Activated T-cell treated with anti-CD3 and anti-CD28 coated beads for 48 hours (primary cell): ENCODE results near the gene RB1.
"Not testable (repeated sequence)": the region's sequence is repeated elsewhere in the genome, so short reads cannot be mapped to it uniquely, and the experiment has no call there.

ENCODE experiments used
- DNase-seq: peaks from one replicate; pipeline ENCODE4 v3.0.0-alpha.2; 2020; ENCODE audit warnings: low read depth

RB1 gene

DNA sequence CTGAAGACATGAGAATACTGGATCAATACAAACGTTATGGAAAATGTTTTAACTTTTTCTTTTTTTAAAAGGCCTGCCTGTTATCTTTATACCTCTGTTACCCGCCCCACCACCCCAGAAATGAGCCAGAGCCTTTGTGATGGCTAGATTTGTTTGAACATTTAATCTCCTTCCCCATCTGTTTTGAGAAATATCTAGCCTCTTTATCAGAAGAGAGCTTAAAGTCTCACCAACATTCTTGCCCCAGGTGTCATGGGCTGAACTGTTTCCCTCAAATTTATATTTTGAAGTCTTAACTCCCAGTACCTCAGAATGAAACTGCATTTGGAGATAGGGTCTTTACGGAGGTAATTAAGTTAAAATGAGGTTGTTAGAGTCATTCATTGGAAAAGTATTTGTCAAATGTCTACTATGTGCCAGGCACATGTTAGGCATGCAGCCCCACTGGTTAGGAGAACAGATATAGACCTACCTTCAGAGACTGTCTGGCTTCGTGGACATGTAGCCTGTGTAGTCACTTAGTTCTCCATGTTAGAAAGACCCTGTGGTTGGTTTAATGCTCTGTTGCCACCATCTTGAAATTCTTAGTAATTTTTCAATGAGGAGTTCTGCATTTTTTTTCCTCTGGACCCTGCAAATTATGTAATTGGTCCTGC is 6.3 kb upstream of the RB1 start:
- DNase-seq = no peak

DNA sequence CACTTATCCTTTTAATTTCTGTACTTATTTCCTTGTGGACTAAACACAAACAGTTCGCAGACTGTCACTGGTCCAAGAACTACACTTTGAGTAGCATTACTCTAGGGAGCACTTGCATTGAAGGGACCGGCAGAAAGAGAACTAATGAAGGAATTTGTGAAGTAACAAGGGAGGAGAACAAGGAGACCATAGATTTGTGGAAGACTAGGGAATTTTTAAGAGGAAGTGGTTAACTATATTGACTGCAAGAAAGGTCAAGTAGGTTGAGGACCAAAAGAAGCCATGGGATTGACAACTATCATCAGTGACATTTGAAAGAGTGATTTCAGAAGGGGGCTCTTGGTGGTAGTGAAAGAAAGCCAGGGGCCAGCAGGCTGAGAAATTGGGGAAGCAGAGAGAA is 4.0 kb upstream of the RB1 start:
- no peak for DNase-seq

DNA sequence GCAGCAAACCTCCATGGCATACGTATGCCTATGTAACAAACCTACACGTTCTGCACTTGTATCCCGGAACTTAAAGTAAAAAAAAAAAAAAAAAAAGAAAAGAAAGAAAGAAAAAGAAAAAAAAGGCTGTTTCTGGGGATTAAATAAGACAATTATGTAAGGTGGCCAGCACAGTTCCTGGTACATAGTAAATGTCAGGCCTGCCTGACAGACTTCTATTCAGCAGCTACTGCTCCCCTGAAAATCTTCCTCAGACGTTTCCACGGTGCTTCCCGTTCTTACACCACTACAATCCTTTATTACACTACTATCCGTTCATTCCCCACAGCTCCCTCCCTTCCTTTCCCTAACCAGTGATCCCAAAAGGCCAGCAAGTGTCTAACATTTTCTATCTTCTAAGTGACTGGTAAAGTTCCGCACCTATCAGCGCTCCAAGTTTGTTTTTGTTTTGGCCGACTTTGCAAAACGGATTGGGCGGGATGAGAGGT is 636 bp upstream of the RB1 start:
- DNase-seq = no peak

DNA sequence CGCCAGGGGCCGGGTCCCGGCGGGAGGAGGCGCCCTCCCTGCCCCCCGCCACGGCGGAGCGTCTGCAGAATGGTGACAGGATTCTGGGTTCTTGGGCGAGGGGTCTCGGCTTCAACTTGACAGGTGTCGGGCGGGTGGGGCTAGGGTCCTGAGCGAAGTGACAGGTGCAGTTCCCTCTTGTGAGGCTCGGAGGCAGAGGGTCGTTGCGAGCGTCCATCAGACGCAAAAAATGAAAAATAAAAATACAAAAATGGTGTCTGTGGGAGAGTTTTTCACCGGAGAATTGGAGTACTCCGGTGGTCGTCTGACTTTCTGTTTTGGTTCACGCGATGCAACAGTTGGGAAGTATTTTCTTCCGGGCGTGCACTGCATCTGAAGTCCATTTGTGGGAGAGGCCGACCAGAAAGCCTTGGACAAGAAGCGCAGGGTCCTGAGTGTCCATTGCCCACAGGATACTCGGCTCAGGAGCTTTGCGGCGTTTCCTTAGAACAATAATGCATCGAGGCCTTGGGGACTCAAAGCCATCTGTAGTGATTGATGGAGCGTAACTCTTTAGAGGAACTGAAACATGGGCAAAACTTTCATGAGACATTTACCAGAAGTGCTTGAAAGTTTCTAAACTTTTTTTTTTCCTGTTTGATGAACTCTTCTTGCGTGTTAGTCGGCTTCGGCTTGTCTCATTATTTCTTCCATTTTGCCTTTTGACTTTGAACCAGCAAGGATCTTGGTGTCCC is 759 bp downstream of the RB1 start:
- DNase-seq = no peak

DNA sequence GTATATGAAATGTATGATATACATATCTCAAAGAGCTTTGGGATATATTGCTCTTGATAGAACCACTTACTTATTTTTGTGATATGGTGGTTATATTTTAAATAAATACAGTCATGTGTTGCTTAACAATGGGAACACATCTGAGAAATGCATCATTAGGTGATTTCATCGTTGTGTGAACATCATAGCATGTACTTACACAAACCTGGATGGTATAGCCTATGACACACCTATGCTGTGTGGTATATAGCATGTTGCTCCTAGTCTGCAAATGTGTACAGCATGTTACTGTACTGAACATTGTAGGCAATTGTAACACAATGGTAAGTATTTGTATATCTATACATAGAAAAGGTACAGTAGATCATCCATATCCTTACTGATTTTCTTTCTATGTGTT is 7.7 kb downstream of the RB1 start:
- no peak for DNase-seq

DNA sequence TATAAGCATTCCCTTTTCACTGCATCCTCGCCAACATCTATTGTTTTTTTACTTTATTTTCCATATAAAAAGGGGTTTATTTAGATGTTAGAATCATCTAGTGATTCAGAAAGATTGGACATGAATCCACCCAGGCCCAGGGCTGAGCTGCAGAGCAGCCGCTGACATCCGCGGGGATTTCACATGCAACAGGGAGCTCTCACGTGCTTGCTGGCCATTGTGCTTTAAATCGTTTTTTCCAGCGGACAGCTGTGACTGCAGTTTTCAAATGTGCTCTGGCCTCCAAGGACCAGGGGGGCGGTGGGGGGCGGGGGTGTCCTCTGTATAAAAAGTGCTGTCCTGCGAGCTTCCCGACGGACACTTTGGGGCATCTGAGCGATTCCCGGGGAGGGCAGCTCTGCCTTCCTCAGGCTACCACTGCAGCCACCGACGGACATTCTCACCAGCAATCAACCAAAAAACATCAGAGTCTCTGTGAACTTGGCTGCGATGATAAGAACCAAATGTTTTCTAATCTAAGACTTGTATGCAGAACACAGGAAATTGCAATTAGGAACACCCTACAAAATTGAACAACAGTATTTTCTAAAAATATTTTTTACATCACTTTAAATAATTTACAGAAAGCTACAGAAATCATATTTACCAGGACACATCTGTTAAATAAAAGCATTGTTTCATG is 12.6 kb downstream of the RB1 start:
- DNase-seq = no peak

DNA sequence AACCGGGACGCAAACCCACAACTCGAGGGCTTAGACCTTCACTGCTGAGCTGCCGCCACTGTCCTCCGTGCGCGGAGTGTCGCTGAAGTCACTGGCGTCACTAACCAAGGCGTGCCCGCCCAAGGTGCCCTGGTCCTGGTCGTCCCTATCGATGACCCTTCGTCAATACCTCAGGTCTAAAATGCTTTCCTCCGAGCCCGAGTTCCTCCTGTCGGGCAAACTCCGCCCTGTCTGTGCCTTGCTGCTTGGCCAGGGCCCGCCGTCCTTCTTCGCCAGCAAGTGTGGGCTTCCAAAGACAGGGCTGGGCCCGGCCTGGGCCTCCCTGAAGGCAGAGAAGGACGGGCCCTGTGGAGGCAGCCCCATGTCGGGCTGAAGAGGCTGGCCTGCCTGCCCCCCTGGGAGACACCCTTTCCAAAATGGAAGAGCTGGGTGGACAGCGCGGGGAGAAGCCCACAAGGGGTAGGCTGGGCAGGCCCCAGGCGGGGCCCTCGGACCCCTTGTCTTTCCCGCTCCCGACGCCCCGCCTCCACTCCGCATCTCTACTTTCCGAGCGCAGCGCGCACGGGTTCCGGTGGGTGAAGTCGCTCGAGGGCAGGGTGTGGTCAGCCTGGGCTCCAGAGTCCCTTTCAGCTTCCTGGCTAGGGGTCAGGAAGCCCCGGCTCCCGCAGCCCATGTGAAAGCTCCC is 13.4 kb downstream of the RB1 start:
- DNase-seq = no peak

DNA sequence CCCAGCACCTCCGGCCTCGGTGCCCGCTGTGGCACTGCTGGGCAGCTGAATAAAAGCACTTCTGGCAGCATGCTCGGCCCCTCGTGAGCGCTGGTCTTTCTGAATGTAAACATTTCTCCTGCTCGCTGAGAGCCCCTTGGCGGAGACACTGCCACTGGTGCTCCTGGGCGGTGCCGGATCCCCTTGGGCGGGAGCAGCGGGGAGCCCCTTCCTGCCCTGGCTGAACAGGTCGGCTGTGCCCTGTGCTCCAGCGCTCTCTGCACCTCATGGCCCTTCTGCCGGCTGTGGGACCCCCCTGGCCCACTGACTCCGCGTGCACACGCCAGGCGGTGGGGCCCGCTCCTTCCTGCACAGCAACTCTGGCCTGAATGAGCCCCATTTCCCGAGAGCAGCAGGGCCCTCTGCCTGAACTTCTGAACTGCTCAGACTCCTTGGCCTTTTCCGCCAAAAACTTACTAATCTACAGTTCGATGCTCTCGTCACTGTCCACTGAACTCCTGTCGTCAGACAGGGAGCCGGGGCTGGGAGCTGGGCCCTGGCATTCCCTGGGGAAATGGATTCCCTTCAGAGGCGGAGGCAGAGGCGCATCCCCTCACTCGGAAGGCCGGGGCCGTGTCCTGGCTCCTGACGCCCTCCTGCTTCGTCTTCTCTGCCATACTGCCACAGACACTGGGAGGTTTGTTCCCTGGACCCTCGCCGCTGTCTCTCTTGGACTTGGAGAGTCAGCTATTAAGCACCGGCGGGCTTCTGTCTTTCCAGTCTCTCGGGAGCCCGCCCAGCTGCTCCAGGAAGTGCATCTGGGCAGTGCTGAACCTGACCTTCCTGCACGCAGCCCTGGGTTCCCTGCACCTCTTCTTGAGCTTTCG is 14.2 kb downstream of the RB1 start:
- DNase-seq = no peak

DNA sequence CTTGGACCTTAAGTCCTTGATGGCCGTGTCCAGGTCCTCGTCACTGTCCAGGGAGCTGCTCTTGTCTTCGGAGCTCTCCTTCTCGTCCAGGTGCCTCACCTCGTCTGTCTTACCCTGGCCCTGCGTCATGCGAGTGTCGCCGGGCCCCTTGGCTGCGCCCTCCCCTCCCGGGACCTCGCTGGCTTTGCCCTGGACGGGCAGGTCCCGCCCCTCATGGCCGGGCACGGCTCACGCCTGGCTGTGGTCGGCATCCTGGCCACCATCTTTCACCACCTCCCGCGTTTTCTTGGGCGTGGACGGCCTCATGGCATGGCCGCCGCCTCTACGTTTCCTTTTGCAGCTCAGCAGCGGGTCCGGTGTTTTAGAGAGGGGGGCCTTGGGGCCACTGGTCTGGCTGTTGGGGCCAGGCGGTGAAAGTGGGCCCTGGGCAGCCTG is 14.8 kb downstream of the RB1 start:
- DNase-seq = no peak

DNA sequence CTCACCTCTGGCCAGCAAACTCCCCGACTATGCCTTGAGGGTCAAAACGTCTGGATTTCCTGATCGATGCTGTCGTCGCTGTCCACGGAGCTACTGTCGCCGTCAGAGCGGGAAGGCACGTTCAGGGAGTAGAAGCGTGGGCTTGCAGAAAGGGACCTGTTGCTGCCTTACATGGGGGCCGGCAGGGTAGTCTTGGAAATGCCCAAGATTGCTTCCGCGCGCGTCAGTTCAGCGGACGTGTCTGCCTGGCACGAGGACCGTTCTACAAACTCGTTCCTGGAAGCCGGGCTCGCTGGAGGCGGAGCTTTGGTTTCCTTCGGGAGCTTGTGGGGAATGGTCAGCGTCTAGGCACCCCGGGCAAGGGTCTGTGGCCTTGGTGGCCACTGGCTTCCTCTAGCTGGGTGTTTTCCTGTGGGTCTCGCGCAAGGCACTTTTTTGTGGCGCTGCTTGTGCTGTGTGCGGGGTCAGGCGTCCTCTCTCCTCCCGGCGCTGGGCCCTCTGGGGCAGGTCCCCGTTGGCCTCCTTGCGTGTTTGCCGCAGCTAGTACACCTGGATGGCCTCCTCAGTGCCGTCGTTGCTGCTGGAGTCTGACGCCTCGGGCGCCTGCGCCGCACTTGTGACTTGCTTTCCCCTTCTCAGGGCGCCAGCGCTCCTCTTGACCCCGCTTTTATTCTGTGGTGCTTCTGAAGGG is 15.4 kb downstream of the RB1 start:
- no peak for DNase-seq

DNA sequence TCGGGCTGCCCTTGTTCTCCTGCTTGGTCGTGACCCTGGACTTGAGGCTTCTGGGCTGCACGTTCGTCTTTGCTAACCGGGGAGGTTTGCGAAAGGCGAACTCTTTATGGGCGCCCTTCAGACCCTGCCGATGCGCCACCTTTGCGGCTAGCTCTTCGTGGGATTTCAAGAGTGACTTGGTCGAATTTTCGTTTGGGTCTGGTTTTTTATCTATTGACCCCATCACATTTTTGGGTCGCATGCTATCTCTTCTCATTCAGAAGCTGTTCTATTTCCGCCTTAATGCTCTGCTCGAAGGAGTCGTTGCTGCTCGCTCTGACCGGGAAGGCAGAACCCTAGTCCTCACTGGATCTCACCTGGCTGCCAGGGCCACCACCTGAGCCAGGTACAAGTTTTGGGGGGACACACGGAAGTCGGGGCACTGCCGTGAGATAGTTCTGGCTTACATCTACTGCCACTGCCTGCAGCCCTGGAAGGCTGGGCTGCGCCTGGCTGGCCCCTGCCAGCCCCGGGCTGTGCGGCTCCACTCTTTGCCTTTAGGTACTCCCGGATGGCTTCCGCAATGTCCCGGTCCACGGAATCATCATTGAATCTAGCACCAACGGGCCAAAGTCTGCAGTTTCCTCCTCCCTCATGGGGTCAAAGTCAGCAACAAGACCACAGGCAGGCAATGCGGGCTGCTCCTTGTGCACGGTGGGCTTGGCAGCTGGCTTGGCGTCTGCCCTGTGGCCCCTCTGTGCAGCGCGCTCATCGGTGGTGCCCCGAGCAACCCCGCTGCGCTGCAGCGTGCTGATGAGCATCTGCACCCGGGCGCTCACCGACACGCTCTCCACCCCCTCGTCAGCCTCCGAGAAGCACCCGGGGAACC is 16.2 kb downstream of the RB1 start:
- DNase-seq = no peak

DNA sequence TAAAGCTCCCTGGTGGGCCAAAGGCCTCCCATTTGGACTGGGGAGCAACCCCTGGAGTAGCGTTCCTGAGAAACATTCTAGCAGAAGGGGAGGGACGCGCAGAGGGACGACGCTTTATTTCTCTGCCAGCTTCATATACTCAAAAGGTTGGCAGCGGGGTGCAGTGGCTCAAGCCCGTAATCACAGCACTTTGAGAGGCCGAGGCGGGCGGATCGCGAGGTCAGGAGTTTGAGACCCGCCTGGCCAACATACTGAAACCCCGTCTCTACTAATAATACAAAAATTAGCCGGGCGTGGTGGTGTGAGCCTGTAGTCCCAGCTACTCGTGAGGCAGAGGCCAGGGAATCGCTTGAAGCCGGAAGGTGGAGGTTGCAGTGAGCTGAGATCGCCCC is 16.8 kb downstream of the RB1 start:
- no peak for DNase-seq

DNA sequence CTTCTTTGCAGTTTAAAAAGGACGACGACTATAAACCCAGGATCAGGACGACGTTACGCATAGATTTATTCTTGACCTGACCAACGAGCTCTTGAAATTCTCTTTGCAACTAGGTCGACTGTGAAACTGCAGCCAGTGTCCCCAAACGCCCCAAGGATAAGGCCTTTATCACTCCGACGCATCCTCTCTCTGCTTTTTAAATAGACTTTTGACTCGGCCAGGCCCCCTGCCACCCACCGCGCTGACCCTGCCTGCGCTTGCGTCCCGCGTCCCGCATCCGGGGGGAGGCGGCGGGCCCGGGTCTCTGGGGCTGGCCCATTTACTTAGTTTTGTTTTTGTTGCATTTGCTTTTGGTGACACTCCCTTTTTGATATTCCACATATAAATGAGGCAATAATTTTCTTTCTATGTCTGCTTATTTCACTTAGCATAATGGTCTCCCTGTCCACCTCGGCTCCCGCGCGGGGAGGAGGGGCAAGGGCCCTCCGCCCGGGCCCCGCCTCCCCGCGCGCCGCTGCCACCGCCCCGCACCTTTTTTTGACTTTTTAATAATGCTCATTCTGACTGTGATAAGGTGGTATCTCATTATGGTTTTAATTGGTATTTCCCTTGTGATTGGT is 17.4 kb downstream of the RB1 start:
- no peak for DNase-seq

DNA sequence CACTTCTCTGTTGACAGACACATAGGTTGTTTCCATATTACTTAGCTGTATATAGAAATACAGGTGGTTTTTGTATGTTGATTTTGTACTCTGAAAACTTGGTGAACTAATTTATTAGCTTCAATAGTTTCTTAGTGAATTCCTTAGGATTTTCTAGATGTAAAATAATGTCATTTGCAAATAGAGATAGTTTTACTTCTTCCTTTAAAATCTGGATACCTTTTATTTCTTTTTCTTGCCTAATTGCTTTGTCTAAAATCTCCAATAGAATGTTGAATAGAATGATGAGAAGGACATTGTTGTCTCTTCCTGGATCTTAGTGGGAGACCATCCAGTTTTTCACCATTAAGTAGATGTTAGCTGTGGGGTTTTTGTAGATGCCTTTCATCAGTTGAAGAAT is 18.7 kb downstream of the RB1 start:
- no peak for DNase-seq

DNA sequence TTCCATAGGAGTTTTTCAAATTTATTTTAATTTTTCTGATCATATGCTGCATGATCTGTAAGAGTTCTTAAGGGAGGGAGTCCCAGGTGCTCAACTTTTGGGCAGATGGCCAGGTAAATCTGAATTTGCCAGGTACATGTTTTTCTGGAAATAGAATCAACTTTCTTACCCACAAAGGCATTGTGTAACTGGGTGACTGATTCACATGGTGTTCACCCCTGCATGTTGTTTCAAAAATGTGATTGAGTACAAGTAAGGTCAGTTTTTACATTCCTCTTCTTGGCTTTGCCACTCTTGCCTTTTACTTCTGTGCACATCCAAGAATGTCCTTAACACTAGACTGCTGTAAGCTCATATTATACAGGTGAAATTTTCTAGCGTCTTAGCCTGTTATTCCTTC is 30.4 kb downstream of the RB1 start:
- DNase-seq = no peak

DNA sequence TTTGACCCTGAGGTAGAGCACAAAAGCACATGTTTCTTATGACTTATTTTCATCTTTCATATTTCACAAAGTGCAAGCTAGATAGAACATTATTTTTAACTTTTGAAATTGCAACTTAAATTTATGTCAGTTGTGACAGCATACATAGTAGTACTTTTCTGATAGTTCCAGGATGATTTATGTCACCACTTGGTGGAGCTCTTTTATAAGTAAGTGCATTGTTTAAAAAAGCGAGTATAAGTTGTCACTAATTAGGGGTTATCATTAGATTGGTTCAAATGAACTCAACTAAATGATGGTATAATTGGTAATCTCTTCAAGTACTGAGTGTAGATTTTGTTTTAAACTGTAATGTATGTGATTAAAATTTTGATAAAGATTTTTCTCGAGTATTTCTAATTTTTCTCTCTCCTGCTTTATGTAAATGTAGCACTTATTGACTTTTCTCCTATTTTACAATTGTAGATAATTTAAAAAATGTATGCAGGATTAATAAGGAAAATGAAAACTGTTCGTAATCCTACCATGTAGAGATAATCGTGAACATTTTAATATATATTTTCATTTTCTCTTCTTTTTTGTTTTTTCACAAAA is 31.1 kb downstream of the RB1 start:
- no peak for DNase-seq

DNA sequence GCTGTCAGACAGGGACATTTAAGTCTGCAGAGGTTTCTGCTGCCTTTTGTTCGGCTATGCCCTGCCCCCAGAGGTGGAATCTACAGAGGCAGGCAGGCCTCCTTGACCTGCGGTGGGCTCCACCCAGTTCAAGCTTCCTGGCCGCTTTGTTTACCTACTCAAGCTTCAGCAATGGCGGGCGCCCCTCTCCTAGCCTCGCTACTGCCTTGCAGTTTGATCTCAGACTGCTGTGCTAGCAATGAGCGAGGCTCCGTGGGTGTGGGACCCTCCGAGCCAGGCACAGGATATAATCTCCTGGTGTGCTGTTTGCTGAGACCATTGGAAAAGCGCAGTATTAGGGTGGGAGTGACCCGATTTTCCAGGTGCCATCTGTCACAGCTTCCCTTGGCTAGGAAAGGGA is 35.6 kb downstream of the RB1 start:
- not testable (repeated sequence) for DNase-seq

DNA sequence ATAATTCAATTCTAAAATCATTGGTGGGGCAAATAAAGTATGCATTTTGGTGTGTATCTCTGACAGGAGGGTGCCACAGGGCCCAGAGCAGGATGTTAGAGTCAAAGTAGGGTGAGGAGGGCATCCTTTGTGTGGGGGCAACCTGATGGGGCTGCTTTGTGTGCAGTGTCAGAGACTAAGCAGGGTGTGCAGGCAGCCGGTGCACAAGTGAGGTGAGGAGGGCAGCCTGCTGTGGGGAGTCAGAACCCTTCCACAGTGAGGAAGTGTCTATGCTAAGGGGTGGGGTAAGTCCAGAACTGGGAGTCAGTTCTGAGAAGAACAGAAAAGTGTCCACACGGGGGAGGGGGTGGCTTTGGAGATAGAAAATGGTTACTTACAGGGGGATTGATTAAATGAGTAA is 40.7 kb downstream of the RB1 start:
- DNase-seq = no peak

DNA sequence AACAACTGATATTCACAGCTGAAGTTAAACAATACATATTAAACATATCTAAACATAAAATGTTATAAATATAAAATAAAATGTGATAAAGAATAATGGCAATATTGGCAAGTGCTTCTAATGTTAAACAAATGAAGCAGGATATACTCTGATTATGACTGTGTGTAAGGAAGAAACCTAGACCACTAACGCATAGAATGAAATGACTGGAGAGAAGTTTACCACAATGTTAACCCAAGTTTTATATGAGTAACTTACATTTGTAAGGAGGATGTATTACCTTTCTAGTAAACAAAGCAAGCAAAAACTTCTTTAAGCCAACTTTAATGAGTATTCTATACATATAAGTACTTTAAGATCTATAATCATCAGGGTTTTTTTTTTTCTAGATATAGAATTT is 43.0 kb downstream of the RB1 start:
- DNase-seq = no peak
